ENCODE data around the gene B4GALT1.
"Not testable (repeated sequence)": the region's sequence is repeated elsewhere in the genome, so short reads cannot be mapped to it uniquely, and the experiment has no call there.

The B4GALT1 gene

DNA sequence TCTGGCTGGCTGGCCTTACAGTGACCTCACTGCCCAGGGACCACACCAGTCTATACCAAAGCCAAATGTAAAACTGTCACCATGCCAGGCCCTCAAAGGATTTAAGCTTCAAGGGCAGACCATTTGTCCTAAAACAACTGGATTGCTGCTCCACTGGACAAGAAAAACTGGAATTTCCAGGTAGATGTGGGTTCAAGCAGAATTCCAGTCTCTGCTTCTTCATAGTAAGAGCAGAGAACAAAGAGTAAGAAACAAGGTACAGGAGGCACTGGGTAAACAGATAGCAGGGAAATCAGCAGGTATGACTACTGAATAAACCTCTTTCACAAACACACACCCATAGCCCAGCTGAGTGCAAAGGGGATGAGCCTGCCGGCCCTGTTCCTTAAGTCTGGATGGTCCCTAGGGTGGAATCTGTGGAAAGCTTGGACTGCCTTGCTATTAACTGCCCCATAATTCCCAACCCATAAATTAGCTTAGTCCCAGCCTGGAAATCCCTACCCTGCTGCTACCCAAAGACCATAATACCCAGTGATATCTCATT is 5.5 kb downstream of the B4GALT1 start:
- FAIRE-seq, result no peak

DNA sequence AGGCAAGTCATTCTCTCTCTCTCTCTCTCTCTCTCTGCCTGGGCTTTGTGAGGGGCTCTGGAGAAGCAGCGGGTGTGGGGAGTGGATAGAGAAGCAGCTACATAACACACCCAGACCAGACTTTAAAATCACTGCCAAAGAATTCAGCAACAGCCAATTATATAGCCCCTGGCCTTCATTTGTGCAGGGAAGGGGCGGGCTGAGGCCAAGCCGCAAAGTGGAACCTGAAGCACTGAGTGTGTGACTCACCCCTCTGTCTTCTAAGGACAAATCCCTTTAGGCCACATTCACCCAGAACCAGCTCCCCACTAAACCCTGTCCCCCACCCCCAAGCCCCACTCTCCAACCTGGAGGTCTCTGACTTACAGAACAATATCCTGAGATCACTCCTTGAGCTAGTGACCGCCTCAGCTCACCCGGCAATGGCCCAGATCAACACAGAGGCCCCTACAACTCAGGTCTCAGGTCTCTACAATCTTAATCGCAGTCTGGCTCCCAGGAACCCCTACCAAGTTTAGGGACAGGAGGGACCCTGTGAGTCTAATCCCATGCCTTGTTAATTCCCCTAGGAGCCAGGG is 6.0 kb downstream of the B4GALT1 start:
- no peak for FAIRE-seq

- FAIRE-seq, result not testable (repeated sequence)
Measured at GRCh38 chr9:33160446-33160845, 6.7 kb downstream of the B4GALT1 start.

DNA sequence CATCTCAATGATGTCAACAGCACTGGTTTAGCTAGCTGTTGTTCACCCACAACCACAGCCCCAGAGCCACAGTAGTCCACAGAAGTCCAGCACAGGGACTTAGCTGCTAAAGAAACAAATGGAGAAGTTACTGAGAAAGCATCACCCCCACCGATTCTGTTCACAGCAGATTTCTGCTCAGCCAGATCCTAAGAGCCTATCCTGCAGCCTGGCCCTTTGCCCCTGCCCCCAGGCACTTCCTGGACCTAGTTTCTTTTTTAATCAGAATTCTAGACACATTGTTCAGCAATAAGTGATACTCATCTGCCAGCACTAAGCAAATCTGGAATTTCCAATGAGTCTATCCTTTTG is 7.4 kb downstream of the B4GALT1 start:
- FAIRE-seq, result no peak

DNA sequence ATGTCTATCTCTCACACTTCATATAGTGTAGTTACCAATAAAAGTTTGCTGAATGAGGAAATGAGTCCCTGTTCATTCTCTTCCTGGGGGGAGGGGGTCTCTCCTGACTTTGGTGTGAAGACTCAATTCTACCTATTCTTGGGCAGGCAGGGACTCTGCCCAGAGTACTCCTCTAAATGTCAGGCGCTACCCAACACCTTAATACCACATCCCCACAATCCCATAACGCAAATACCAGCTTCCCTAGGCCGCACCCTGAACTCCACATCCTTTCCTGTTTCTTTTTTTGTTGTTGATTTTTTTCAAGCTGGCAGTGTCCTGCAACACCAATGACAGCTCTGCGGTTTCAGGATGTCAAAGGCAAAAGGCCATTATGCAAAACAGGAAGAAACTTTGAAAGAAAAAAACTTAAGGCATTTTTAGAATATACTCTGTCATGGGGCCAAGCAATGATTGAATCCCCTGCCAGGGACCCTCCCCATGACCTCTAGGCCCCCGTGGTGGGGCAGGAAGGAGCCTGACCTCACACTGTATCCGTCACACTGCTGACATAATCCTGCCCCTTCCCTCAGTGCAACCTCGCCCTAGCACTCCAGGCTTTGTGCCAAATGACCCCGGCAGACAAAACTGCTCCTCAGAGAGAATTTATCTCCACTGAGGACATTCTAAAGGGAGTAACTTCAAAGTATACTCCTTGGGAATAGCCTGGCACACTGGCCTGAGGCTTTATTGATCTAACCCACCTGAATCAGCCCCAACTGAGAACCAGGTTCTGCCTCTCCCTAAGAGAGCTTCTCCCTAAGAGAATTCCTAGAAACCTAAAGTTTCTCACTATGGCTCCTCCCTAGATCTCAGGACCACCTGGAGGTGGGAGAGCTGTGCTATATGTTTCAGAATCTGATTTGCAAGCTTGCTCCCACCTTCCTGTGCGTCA is 8.0 kb downstream of the B4GALT1 start:
- no peak for FAIRE-seq

- no peak for FAIRE-seq
Measured at GRCh38 chr9:33157960-33158842, 8.9 kb downstream of the B4GALT1 start.

DNA sequence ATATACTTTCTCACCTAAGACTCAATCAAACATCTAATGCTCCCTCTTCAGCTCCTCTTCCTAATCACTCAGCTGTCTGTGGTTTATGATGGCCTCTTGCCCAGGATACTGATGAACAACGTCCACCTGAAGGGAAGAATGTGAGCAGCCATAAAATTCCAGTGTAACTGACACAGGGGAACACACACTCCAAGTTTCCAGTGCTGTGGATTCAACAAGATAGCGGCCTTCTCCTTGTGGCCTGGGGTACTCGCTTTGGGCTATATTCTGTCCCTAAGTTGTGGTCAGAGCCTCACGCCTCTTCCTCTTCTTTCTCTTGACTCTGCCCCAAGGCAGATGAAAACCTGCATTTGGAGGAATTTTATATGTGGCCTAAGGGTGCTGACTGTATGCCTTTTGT is 11.7 kb downstream of the B4GALT1 start:
- FAIRE-seq, result no peak

DNA sequence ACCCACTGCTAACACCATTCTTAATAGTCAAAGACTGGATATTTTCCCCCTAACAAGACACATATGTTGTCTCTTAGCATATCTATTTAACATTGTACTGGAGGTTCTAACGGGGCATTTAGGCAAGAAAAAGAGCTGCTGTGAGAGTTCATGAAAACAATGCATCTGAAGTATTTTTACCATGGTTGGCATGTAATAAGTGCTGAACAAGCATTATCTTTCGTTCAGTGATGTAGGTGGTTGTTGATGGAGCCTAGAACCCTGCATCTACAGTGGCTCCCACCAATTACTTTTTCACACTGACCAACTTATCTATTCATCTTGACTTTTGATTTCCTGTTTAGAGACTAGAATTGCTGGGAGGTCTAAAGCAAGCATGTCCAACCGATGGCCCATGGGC is 12.8 kb downstream of the B4GALT1 start:
- FAIRE-seq, result no peak

GRCh38 chr9:33153666-33154065 is 13.5 kb downstream of the B4GALT1 start:
- FAIRE-seq, result no peak

GRCh38 chr9:33153001-33153400 is 14.1 kb downstream of the B4GALT1 start:
- no peak for FAIRE-seq

GRCh38 chr9:33151601-33152000 is 15.5 kb downstream of the B4GALT1 start:
- no peak for FAIRE-seq

GRCh38 chr9:33151007-33151557 is 16.1 kb downstream of the B4GALT1 start:
- no peak for FAIRE-seq

DNA sequence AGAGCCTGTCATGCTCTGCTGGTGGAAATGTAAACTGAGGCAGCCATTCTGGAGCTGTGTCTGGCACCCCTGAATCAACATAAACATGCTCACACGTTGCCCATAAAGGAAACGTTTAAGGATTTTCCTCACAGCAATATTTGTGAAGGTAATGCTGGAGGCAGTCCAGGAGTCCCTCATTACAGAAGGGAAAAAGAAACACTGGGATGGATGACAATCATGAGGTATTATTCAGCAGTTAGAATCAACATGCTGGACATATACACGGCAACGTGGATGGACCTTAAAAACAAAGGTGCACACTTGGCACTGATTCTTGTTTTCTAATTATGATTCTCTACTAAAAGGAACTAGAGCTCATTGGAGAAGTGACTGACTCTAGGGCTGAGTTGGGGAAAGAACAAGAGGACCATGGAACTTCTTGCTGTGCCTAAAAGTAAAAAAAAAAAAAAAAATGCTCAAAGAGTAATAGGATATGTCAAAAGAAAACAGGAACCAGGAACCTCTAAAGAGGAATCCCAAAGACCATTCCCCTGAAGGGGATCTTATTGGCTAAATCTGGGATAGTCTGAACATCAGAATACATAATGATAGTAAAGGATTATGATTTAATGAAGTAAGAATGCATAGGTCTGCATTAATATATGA is 18.6 kb downstream of the B4GALT1 start:
- no peak for FAIRE-seq

- FAIRE-seq, result no peak
Measured at GRCh38 chr9:33147416-33148169, 19.5 kb downstream of the B4GALT1 start.

DNA sequence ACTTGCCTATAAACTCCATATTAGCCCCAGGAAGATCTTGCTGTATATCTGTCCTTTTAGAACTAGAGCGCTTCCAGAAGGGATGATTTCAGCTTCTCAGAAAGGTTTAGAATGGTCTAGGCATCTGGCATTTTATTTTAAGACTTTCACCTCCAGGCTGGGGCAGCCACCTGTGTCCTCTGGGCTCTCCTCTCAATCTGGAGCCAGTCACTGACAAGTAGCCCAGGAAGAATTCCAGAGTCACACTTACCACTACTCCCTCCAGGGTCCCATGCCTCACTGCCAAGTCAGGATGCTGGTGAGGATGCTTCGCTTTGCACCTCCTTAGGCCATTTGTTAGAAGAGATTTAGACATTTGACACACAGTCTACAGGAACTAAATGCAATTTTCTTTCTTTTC is 20.8 kb downstream of the B4GALT1 start:
- no peak for FAIRE-seq

GRCh38 chr9:33144551-33144950 is 22.6 kb downstream of the B4GALT1 start:
- FAIRE-seq, result no peak

- FAIRE-seq, result no peak
Measured at GRCh38 chr9:33143241-33143661, 23.9 kb downstream of the B4GALT1 start.

GRCh38 chr9:33142535-33142934 is 24.6 kb downstream of the B4GALT1 start:
- no peak for FAIRE-seq

DNA sequence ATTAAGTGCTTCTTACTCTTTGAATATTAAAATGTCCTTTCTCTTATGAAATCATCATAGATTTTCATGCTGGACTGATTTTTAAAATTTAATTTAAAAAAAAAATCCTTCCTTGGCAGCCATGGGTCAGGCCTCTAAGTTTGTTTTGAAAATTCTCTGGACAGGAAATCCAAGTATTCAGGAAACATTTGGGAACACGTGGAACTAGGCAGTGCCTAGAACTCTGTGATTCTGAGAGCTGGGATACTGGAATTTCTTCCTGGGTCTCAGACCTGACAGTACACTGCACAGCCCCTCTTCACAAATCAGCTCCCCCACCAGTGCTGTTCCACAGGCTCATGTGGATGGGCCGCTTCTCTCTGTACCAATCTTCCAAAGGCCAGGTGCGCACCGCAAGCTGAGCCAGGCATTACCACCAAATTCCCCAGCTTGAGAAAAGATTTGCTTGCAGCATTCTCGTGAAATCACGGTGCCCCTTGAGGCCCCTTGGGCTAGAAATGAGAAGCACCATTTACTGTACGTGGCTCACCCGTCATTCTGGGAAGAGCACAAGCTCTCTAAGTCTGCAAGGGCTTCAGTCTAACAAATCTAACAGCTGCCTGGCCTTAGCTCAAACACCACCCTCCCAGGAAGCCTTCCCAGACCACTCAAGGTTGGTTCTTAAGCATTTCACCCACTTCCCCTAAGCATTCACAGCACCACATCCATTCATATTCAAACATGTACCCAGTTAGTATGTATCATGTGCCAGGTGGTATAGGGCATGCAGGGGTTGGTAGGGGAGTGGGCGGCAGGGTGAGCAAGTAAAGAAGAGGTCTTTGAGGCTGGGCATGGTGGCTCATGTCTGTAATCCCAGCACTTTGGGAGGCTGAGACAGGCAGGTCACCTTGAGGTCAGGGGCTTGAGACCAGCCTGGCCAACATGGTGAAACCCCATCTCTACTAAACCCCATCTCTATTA is 26.5 kb downstream of the B4GALT1 start:
- FAIRE-seq, result no peak

All from TTC549 (cell line).